Common myeloid progenitor, CD34-positive (primary cell): ENCODE results near the gene FABP1.

ENCODE experiments used
- CTCF ChIA-PET: fragments of 350-600 bp; sonication (Branson Sonifier 250); formaldehyde crosslinking; loops from one replicate; lab custom pipeline; 2021; ENCODE audit warnings: antibody characterized with exemption; lab: Charles Lee
- POLR2A ChIA-PET: fragments of 350-600 bp; sonication (Branson Sonifier 250); formaldehyde crosslinking; loops from one replicate; lab custom pipeline; 2021; ENCODE audit warnings: antibody characterized with exemption; lab: Charles Lee
- DNase-seq, 3 donors: peaks; one replicate each; pipeline versions ENCODE4 v3.0.0 to v3.0.0-alpha.2; 2013
- H3K27ac ChIP-seq, 2 experiments: 1 replicate in 1 of 2; 2 replicates in 1 of 2; pipeline ENCODE4 v1.7.0; 2013; ENCODE audit warnings: inconsistent platforms in 2 of 2, low read length in 2 of 2, mild to moderate bottlenecking in 2 of 2, low read depth in 1 of 2, moderate library complexity in 1 of 2; ENCODE audit not compliant: severe bottlenecking in 2 of 2, insufficient read depth in 1 of 2, poor library complexity in 1 of 2
- H3K27me3 ChIP-seq, 5 experiments: replicated peaks in 2 of 5; 1 replicate in 3 of 5; 2 replicates in 2 of 5; pipeline versions ENCODE4 v1.6.1 to v1.7.0; 2013; ENCODE audit warnings: low read length in 4 of 5, mild to moderate bottlenecking in 2 of 5, moderate library complexity in 2 of 5, inconsistent platforms in 1 of 5; ENCODE audit not compliant: insufficient read depth in 5 of 5, control insufficient read depth in 4 of 5
- H3K36me3 ChIP-seq, 4 experiments: 1 replicate in 2 of 4; 2 replicates in 2 of 4; pipeline versions ENCODE4 v1.6.1 to v1.7.0; 2013; ENCODE audit warnings: low read length in 3 of 4, control low read depth in 1 of 4, mild to moderate bottlenecking in 1 of 4; ENCODE audit not compliant: control insufficient read depth in 4 of 4, insufficient read depth in 4 of 4
- H3K4me1 ChIP-seq, 4 experiments: 1 replicate in 3 of 4; 2 replicates in 1 of 4; pipeline versions ENCODE4 v1.6.1 to v1.7.1; 2013; ENCODE audit warnings: low read length in 3 of 4, mild to moderate bottlenecking in 3 of 4, control low read depth in 1 of 4, inconsistent platforms in 1 of 4, moderate library complexity in 1 of 4; ENCODE audit not compliant: control insufficient read depth in 4 of 4, insufficient read depth in 4 of 4; ENCODE audit errors: control extremely low read depth in 1 of 4
- H3K4me3 ChIP-seq, 7 experiments: 1 replicate in 4 of 7; 2 replicates in 3 of 7; pipeline versions ENCODE4 v1.5.1 to v1.7.0; 2013; ENCODE audit warnings: mild to moderate bottlenecking in 7 of 7, low read length in 6 of 7, moderate library complexity in 6 of 7, inconsistent platforms in 2 of 7, low read depth in 2 of 7, control low read depth in 1 of 7; ENCODE audit not compliant: insufficient read depth in 4 of 7, control insufficient read depth in 1 of 7; ENCODE audit errors: extremely low read depth in 1 of 7
- H3K9me3 ChIP-seq, 5 experiments: 1 replicate in 4 of 5; 2 replicates in 1 of 5; pipeline versions ENCODE4 v1.6.1 to v1.7.1; 2013; ENCODE audit warnings: low read length in 4 of 5, mild to moderate bottlenecking in 2 of 5, inconsistent platforms in 1 of 5, low read depth in 1 of 5, moderate library complexity in 1 of 5; ENCODE audit not compliant: control insufficient read depth in 4 of 5, insufficient read depth in 2 of 5; ENCODE audit errors: control extremely low read depth in 1 of 5
- WGBS: methylation state at CpG from one replicate; pipeline ENCODE4 v1.1.5; 2013; ENCODE audit not compliant: insufficient coverage; 5-methylcytosine and 5-hydroxymethylcytosine counted together

The FABP1 gene

DNA sequence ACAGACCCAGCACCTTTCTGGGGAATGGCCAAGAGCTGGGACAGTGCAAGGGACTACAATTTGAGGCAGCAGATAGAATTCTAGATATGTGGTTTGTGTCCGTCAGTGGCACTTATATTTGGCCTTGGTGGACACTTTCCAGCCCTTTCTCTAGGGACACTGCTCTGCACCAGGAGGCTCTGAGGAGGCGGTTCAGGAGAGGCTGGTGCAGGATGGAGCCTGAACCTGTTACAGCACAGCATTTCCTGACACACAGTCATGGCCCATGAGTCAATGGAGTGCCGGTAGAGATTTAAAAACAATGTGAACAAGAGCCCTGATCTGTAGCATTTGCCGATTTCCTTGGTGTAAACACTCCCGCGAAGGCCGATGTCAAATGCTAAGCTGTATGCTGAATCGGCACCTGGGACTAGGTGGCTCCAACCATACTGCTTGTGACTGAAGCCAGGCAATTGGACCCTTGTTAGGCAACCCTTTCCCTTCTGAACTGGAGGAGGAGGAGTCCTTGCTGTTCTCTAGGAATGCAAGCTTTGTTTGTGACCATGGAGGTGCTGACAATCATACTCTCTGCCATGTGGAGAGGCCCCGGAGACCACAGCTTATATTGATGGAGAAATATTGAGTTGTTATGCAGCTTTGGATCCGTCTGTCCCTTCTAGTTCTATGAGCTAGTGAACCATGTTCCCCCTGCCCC lies 11.9 kb downstream of the FABP1 start:
- H3K9me3 ChIP-seq: no peaks in the 10 kb centered on the region
- no peak overlapping the region for H3K27ac ChIP-seq
- ChIA-PET POLR2A (no interaction called here), CTCF (interaction anchor here (0.5 kb wide), 1 partner anchor 52 kb away, joined by 3 read pairs; no protein-coding TSS in a partner anchor)
- DNase-seq: no peak
- no peaks in the 10 kb centered on the region for H3K36me3 ChIP-seq
- WGBS: 97% methylated on average over 8 of the region's 10 CpGs
- H3K27me3 ChIP-seq: peaks cover 0 to 10% (median 0%) of the 10 kb centered on the region in 5 experiments
- no peak overlapping the region for H3K4me3 ChIP-seq
- H3K4me1 ChIP-seq: no peaks in the 10 kb centered on the region

DNA sequence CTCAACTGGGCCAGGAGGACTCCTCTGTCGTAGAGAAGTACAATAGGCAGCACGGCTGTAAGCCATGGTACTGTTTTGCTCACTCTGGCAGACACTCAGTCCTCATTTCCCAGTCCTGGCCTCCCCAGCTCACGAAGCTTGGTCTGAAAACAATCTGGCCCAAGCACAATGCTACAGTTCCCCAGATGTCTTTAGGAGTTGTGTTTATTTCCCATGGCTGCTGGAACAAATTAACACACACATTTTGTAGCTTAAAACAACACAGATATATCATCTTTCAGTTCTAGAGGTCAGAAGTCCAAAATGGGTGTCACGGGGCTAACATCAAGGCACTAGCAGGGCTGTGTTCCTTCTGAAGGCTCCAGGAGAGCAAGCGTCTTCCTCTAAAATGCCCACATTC lies 13.0 kb downstream of the FABP1 start:
- no peaks in the 10 kb centered on the region for H3K36me3 ChIP-seq
- H3K9me3 ChIP-seq: no peaks in the 10 kb centered on the region
- peaks cover 0 to 10% (median 0%) of the 10 kb centered on the region in 5 experiments for H3K27me3 ChIP-seq
- ChIA-PET POLR2A (no interaction called here), CTCF (interaction anchor here (1.0 kb wide), 1 partner anchor 55 kb away, joined by 3 read pairs; no protein-coding TSS in a partner anchor)
- no peak overlapping the region for H3K4me3 ChIP-seq
- WGBS: 92% methylated on average over 4 of the region's 5 CpGs
- no peak for DNase-seq
- H3K4me1 ChIP-seq: no peaks in the 10 kb centered on the region
- no peak overlapping the region for H3K27ac ChIP-seq

DNA sequence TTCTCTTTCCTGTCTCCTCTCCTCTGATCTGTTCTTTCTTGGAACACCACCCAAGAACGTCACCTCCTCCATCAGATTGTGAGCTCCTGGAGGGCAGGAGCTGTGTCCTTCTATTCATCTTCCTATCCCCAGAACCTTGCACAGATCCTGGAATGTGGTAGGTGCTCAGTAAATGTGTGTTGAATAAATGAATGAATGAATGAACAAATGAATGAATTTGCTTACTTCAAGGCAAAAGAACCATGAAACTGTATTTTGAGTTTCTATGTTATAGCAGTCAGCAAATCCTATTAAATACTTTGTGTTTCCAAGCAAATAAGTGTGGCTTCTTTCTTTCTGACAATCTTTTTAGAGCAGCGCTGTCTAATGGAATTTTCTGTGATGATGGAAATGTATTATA lies 14.8 kb downstream of the FABP1 start:
- peaks cover 0 to 6% (median 0%) of the 10 kb centered on the region in 5 experiments for H3K27me3 ChIP-seq
- WGBS: no CpG with 5 or more reads among the region's 2 CpGs
- no peak for DNase-seq
- H3K9me3 ChIP-seq: no peaks in the 10 kb centered on the region
- H3K36me3 ChIP-seq: no peaks in the 10 kb centered on the region
- no peak overlapping the region for H3K27ac ChIP-seq
- ChIA-PET CTCF (no interaction called here), POLR2A (no interaction called here)
- no peak overlapping the region for H3K4me3 ChIP-seq
- H3K4me1 ChIP-seq: no peaks in the 10 kb centered on the region

DNA sequence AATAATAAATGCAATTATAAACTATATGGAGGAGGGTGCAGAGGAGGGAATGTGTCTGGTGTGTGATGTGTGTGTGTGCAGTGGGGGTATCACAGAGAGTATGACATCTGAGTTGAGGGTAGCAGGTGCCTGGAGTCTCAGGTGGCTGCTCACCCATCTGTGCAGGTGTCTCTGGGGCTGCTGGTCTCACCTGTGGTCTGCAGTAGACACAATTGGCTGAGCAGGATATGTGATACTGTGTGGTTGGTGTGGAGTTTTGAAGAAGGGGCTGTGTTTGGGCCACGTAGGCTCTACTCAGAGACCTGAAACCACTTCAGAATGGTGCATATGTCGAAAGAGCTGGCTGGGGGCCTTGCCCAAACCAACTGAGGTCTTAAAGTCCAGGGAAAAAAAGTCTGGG lies 17.0 kb downstream of the FABP1 start:
- H3K9me3 ChIP-seq: peaks cover 0 to 2% (median 0%) of the 10 kb centered on the region in 5 experiments
- no peak overlapping the region for H3K27ac ChIP-seq
- WGBS: 86% methylated on average over 1 of the region's 2 CpGs
- CTCF ChIA-PET: no interaction called here
- H3K27me3 ChIP-seq: peaks cover 0 to 5% (median 0%) of the 10 kb centered on the region in 5 experiments
- POLR2A ChIA-PET: no interaction called here
- DNase-seq: no peak
- H3K4me1 ChIP-seq: no peaks in the 10 kb centered on the region
- H3K4me3 ChIP-seq: no peak overlapping the region
- H3K36me3 ChIP-seq: no peaks in the 10 kb centered on the region

DNA sequence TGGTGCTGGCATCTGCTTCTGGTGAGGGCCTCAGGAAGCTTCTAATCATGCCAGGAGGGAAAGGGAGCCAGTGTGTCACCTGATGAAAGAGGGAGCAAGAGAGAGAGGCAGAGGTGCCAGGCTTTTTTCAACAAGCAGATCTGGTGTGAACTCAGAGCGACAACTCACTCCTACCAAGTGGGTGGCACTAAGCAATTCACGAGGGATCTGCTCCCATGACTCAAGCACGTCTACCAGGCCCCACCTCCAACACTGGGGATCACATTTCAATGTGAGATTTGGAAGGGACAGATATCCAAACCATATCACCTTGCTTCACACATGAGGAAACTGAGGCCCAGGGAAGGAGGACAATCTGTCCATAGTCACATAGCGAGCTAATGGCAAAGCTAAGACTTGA lies 19.1 kb downstream of the FABP1 start:
- Histone ChIP-seq H3K27me3 (peaks cover 0 to 2% (median 0%) of the 10 kb centered on the region in 5 experiments), H3K4me1 (no peaks in the 10 kb centered on the region), H3K9me3 (peaks cover 0 to 2% (median 0%) of the 10 kb centered on the region in 5 experiments), H3K27ac (no peak overlapping the region), H3K4me3 (no peak overlapping the region), H3K36me3 (no peaks in the 10 kb centered on the region)
- CTCF ChIA-PET: no interaction called here
- WGBS: 100% methylated on average over 1 of the region's 4 CpGs
- no peak for DNase-seq
- POLR2A ChIA-PET: no interaction called here

DNA sequence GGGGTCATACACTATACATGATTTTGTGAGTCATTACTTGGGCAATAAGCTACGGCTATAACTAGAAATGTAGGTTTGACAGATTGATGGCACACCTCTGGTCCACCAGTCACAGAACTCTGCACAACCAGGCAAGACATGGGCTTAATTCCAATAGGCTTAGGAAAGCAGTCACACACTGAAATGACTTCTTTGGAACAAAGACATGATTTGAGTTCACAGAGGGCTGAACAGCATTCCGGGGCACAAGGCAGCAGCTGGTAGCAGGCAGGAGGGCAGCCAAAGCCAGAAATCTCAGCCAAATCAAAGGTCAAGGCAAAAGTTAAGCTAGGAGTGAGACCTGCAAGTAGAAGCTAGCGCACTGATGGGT lies 27.4 kb downstream of the FABP1 start:
- no peak for DNase-seq
- POLR2A ChIA-PET: no interaction called here
- Histone ChIP-seq H3K27me3 (no peaks in the 10 kb centered on the region), H3K4me1 (no peaks in the 10 kb centered on the region), H3K4me3 (no peak overlapping the region), H3K36me3 (no peaks in the 10 kb centered on the region), H3K9me3 (no peaks in the 10 kb centered on the region), H3K27ac (no peak overlapping the region)
- CTCF ChIA-PET: interaction anchor here (1.1 to 1.5 kb wide), 3 partner anchors 9 to 110 kb away, joined by 3 to 4 read pairs (median 4); no protein-coding TSS in a partner anchor
- 97% methylated on average over 2 of the region's 3 CpGs for WGBS

DNA sequence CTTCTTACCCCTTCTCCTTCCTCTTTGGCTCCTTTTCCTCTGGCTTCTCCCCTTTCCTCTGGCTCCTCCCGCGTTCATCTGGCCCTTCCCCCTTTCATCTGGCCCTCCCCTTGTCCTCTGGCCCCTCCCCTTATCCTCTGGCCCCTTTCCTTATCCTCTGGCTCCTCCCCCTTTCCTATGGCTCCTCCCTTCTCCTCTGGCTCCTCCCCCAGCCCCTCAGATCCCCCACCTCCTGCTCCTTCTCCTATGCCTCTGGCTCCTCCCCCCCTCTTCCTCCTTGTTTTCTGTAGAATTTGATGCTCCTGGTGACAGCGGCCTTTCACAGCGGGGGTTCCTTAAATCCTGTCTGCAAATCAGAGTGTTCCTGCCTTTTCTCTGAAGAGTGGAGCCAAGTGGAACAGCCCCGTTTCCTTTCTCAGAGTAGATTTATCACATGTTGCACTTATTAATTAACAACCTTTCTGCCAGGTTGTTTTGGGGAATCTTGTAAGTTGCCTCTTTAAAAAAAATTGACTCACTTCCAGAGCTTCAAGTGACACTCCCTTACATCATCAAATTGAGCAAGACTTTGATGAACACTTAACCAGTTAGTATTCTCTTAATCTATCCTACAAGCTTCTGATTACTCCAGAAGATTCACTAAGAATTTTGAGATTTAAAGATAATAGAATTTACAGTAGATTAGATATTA lies 27.9 kb downstream of the FABP1 start:
- ChIA-PET POLR2A (no interaction called here), CTCF (interaction anchor here (1.1 to 1.5 kb wide), 3 partner anchors 8 to 111 kb away, joined by 3 to 4 read pairs (median 4); no protein-coding TSS in a partner anchor)
- peak in 1 of 3 donors; percentile 4 for DNase-seq
- no peak overlapping the region for H3K27ac ChIP-seq
- WGBS: 77% methylated on average over 4 of the region's 5 CpGs
- H3K27me3 ChIP-seq: no peaks in the 10 kb centered on the region
- H3K9me3 ChIP-seq: no peaks in the 10 kb centered on the region
- no peaks in the 10 kb centered on the region for H3K36me3 ChIP-seq
- H3K4me3 ChIP-seq: no peak overlapping the region
- H3K4me1 ChIP-seq: no peaks in the 10 kb centered on the region
